Activated naive CD4-positive, alpha-beta T cell treated with anti-CD3 and anti-CD28 coated beads, Interleukin-2, amount 10 ng/mL, durations not matched to agents 7 days and 5 days (primary cell): ENCODE data around the gene SCN8A.
"Not testable (repeated sequence)": the region's sequence is repeated elsewhere in the genome, so short reads cannot be mapped to it uniquely, and the experiment has no call there.

Experiments
- CTCF ChIA-PET: fragments of 350-600 bp; sonication (Branson Sonifier 250); formaldehyde crosslinking; loops from one replicate; lab custom pipeline; 2021; ENCODE audit warnings: antibody characterized with exemption; lab: Charles Lee
- DNase-seq: peaks from one replicate; pipeline ENCODE4 v3.0.0-alpha.2; 2020
- H3K27ac Mint-ChIP-seq: one replicate; pipeline ENCODE4 v1.8.0; 2021; ENCODE audit warnings: mild to moderate bottlenecking, moderate library complexity, mixed read lengths
- H3K27me3 Mint-ChIP-seq: one replicate; pipeline ENCODE4 v1.8.0; 2021; ENCODE audit warnings: mild to moderate bottlenecking, mixed read lengths
- H3K36me3 Mint-ChIP-seq: one replicate; pipeline ENCODE4 v1.8.0; 2021; ENCODE audit warnings: mixed read lengths
- H3K4me1 Mint-ChIP-seq: one replicate; pipeline ENCODE4 v1.8.0; 2021; ENCODE audit warnings: mixed read lengths
- H3K4me3 Mint-ChIP-seq: one replicate; pipeline ENCODE4 v1.8.0; 2021; ENCODE audit warnings: mild to moderate bottlenecking, moderate library complexity, mixed read lengths
- H3K9me3 Mint-ChIP-seq: one replicate; pipeline ENCODE4 v1.8.0; 2021; ENCODE audit warnings: mixed read lengths

The SCN8A gene

GRCh38 chr12:51798051-51798450, 207.0 kb downstream of the SCN8A start:
- peaks cover 11% of the 10 kb centered on the region for H3K27me3 Mint-ChIP-seq
- CTCF ChIA-PET, H3K9me3 Mint-ChIP-seq, H3K36me3 Mint-ChIP-seq, H3K27ac Mint-ChIP-seq, DNase-seq, H3K4me1 Mint-ChIP-seq, H3K4me3 Mint-ChIP-seq: not testable (repeated sequence)

- Mint-ChIP-seq H3K4me1 (no peaks in the 10 kb centered on the region), H3K27me3 (peaks cover 11% of the 10 kb centered on the region), H3K27ac (no peak overlapping the region), H3K36me3 (no peaks in the 10 kb centered on the region), H3K4me3 (no peak overlapping the region), H3K9me3 (no peaks in the 10 kb centered on the region)
- CTCF ChIA-PET, result no interaction called here
- no peak for DNase-seq
Measured at GRCh38 chr12:51798501-51798900, 207.5 kb downstream of the SCN8A start.

- H3K36me3 Mint-ChIP-seq, result no peaks in the 10 kb centered on the region
- H3K4me1 Mint-ChIP-seq, result no peaks in the 10 kb centered on the region
- no peak overlapping the region for H3K4me3 Mint-ChIP-seq
- CTCF ChIA-PET, result no interaction called here
- H3K27me3 Mint-ChIP-seq, result peaks cover 7% of the 10 kb centered on the region
- H3K27ac Mint-ChIP-seq, result no peak overlapping the region
- no peaks in the 10 kb centered on the region for H3K9me3 Mint-ChIP-seq
- no peak for DNase-seq
Measured at GRCh38 chr12:51801027-51801426, 210.0 kb downstream of the SCN8A start.

DNA sequence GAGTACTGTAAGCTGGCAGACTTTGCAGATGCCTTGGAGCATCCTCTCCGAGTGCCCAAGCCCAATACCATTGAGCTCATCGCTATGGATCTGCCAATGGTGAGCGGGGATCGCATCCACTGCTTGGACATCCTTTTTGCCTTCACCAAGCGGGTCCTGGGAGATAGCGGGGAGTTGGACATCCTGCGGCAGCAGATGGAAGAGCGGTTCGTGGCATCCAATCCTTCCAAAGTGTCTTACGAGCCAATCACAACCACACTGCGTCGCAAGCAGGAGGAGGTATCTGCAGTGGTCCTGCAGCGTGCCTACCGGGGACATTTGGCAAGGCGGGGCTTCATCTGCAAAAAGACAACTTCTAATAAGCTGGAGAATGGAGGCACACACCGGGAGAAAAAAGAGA, 215.9 kb downstream of the SCN8A start:
- CTCF ChIA-PET, result no interaction called here
- no peak overlapping the region for H3K4me3 Mint-ChIP-seq
- no peaks in the 10 kb centered on the region for H3K4me1 Mint-ChIP-seq

DNA sequence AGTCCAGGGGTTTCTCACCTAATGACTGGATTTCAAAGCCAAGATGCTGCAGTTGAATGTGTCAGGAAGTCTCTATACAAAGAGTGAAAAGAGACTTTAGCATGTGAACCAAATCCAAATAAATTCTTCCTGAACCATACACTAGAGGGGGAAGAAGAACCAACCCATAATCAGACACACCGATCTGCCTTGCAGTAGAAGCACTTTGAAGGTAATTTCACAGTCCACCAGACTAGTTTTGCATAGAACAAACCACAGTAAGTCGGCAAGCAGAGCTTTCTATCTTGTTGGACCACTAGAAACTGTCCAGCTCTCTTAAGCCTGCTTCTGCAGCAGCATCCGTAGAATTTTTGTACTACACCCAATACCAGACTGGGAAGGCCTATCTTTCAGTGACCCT, 218.2 kb downstream of the SCN8A start:
- CTCF ChIA-PET, result interaction anchor here (1.2 kb wide), 1 partner anchor 11 kb away, joined by 4 read pairs; no protein-coding TSS in a partner anchor
- Mint-ChIP-seq H3K27me3 (peaks cover 29% of the 10 kb centered on the region), H3K36me3 (no peaks in the 10 kb centered on the region), H3K4me1 (no peaks in the 10 kb centered on the region), H3K27ac (no peak overlapping the region), H3K9me3 (no peaks in the 10 kb centered on the region), H3K4me3 (no peak overlapping the region)
- DNase-seq, result no peak

More for the DNA sequence above, 215.9 kb downstream of the SCN8A start:
- no peak for DNase-seq
- Mint-ChIP-seq H3K9me3 (no peaks in the 10 kb centered on the region), H3K36me3 (no peaks in the 10 kb centered on the region), H3K27me3 (peaks cover 21% of the 10 kb centered on the region), H3K27ac (no peak overlapping the region)

GRCh38 chr12:51811203-51812202, 220.5 kb downstream of the SCN8A start:
- no peak overlapping the region for H3K27ac Mint-ChIP-seq
- H3K4me1 Mint-ChIP-seq, result peaks cover 5% of the 10 kb centered on the region
- no peaks in the 10 kb centered on the region for H3K9me3 Mint-ChIP-seq
- peaks cover 48% of the 10 kb centered on the region for H3K27me3 Mint-ChIP-seq
- CTCF ChIA-PET, result interaction anchor here (1.4 kb wide), 1 partner anchor 279 kb away, joined by 3 read pairs; no protein-coding TSS in a partner anchor
- H3K36me3 Mint-ChIP-seq, result no peaks in the 10 kb centered on the region
- H3K4me3 Mint-ChIP-seq, result no peak overlapping the region
- DNase-seq, result no peak

DNA sequence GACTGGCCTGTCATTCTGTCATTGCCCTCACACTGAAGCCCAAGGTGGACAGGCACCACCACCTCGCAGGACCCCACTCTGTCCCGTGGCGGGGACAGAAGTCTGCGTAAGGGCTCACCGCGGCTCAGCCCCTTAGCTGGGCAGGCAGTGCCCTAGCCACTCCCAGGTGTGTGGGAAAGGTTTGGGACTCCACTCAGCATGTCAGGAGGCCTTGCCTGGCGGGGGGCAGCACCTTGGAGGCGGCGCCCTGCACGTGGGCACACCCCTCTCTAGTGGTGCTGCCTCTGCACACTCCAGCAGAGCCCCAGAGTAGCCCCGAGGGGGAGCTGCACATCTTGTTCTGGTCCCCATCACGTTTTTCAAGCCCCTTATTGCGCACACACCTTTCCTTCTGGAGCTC, 221.8 kb downstream of the SCN8A start:
- no peak for DNase-seq
- H3K4me1 Mint-ChIP-seq, result peaks cover 5% of the 10 kb centered on the region
- CTCF ChIA-PET, result interaction anchor here (1.0 to 2.6 kb wide), 4 partner anchors 63 to 330 kb away, joined by 3 to 6 read pairs (median 3); no protein-coding TSS in a partner anchor
- H3K9me3 Mint-ChIP-seq, result no peaks in the 10 kb centered on the region
- no peaks in the 10 kb centered on the region for H3K36me3 Mint-ChIP-seq
- peak overlapping the region; percentile 34 for H3K4me3 Mint-ChIP-seq
- H3K27me3 Mint-ChIP-seq, result peaks cover 56% of the 10 kb centered on the region
- no peak overlapping the region for H3K27ac Mint-ChIP-seq

DNA sequence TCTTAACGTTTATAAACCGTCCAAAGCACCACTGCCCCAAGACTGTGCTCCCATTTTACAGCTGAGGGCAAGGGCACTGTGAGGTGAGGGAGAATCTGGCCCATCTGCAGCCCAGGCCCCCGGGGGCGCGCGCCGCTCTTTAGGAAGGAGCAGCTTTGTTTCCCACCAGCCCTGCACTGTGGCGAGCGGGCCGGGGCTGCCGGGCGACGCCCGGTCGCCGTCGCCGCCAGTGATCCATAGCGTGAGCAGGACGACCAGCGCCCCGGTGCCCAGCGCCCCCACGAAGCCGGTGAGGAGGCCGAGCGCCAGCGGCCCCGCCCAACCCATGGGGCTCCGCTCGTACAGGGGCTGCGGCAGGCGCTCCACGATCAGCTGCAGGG, 222.9 kb downstream of the SCN8A start:
- H3K9me3 Mint-ChIP-seq, result no peaks in the 10 kb centered on the region
- no peaks in the 10 kb centered on the region for H3K36me3 Mint-ChIP-seq
- H3K4me1 Mint-ChIP-seq, result peaks cover 5% of the 10 kb centered on the region
- CTCF ChIA-PET, result interaction anchor here (1.0 to 2.8 kb wide), 9 partner anchors 9 to 397 kb away, joined by 3 to 12 read pairs (median 4); no protein-coding TSS in a partner anchor
- DNase-seq, result no peak
- peaks cover 62% of the 10 kb centered on the region for H3K27me3 Mint-ChIP-seq
- H3K27ac Mint-ChIP-seq, result no peak overlapping the region
- peak overlapping the region; percentile 34 for H3K4me3 Mint-ChIP-seq

GRCh38 chr12:51814311-51815088, 223.5 kb downstream of the SCN8A start:
- DNase-seq, result peak; percentile 77
- Mint-ChIP-seq H3K4me3 (peak overlapping the region; percentile 57), H3K27ac (no peak overlapping the region), H3K27me3 (peaks cover 68% of the 10 kb centered on the region), H3K9me3 (no peaks in the 10 kb centered on the region), H3K4me1 (peaks cover 5% of the 10 kb centered on the region), H3K36me3 (no peaks in the 10 kb centered on the region)
- CTCF ChIA-PET, result interaction anchor here (1.0 to 2.8 kb wide), 10 partner anchors 8 to 398 kb away, joined by 3 to 12 read pairs (median 4); no protein-coding TSS in a partner anchor

- CTCF ChIA-PET, result interaction anchor here (1.5 to 2.8 kb wide), 2 partner anchors 17 to 283 kb away, joined by 3 to 12 read pairs; no protein-coding TSS in a partner anchor
- peak overlapping the region; percentile 57 for H3K4me3 Mint-ChIP-seq
- peaks cover 76% of the 10 kb centered on the region for H3K27me3 Mint-ChIP-seq
- DNase-seq, result no peak
- H3K4me1 Mint-ChIP-seq, result peaks cover 11% of the 10 kb centered on the region
- H3K27ac Mint-ChIP-seq, result no peak overlapping the region
- no peaks in the 10 kb centered on the region for H3K36me3 Mint-ChIP-seq
- no peaks in the 10 kb centered on the region for H3K9me3 Mint-ChIP-seq
Measured at GRCh38 chr12:51815571-51815970, 224.5 kb downstream of the SCN8A start.

- Mint-ChIP-seq H3K4me1 (peaks cover 11% of the 10 kb centered on the region), H3K27ac (no peak overlapping the region), H3K36me3 (no peaks in the 10 kb centered on the region), H3K27me3 (peaks cover 74% of the 10 kb centered on the region), H3K9me3 (no peaks in the 10 kb centered on the region), H3K4me3 (no peak overlapping the region)
- CTCF ChIA-PET, result interaction anchor here (1.1 kb wide), 1 partner anchor 27 kb away, joined by 3 read pairs; no protein-coding TSS in a partner anchor
- DNase-seq, result no peak
Measured at GRCh38 chr12:51817027-51817953, 226.3 kb downstream of the SCN8A start.

DNA sequence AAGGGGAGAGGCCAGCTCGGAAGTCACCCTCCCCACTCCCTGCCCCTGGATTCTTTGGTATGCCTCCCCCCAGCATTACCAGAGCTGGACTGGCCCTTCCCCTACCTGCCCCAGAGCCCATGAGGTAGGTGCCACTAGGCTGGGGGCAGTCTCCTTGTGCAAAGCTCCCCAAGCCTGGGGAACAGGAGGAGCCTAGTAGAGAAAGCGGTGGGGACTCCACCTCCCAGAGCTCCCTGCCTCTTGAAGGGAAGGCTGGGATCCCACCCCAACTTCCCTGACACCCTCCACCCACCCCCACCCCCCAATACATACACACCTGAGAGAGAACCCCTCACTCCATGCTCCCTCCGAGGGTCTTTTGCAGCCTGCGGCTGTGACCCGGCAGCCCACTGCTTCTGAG, 227.1 kb downstream of the SCN8A start:
- DNase-seq, result no peak
- CTCF ChIA-PET, result interaction anchor here (1.1 kb wide), 1 partner anchor 28 kb away, joined by 3 read pairs; no protein-coding TSS in a partner anchor
- Mint-ChIP-seq H3K9me3 (no peaks in the 10 kb centered on the region), H3K4me3 (no peak overlapping the region), H3K27me3 (peaks cover 78% of the 10 kb centered on the region), H3K4me1 (peaks cover 11% of the 10 kb centered on the region), H3K36me3 (no peaks in the 10 kb centered on the region), H3K27ac (no peak overlapping the region)
